Kidney capillary endothelial cell (primary cell): ENCODE measurements around the gene PRSS35.
A peak's percentile ranks its signal among the peaks of the same experiment; 100 is the strongest.
"Not testable (repeated sequence)": the region's sequence is repeated elsewhere in the genome, so short reads cannot be mapped to it uniquely, and the experiment has no call there.

Experiments
- DNase-seq: peaks from one replicate; pipeline ENCODE4 v3.0.0-alpha.2; 2018; ENCODE audit warnings: low spot score

Gene PRSS35, protein sequence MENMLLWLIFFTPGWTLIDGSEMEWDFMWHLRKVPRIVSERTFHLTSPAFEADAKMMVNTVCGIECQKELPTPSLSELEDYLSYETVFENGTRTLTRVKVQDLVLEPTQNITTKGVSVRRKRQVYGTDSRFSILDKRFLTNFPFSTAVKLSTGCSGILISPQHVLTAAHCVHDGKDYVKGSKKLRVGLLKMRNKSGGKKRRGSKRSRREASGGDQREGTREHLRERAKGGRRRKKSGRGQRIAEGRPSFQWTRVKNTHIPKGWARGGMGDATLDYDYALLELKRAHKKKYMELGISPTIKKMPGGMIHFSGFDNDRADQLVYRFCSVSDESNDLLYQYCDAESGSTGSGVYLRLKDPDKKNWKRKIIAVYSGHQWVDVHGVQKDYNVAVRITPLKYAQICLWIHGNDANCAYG

DNA sequence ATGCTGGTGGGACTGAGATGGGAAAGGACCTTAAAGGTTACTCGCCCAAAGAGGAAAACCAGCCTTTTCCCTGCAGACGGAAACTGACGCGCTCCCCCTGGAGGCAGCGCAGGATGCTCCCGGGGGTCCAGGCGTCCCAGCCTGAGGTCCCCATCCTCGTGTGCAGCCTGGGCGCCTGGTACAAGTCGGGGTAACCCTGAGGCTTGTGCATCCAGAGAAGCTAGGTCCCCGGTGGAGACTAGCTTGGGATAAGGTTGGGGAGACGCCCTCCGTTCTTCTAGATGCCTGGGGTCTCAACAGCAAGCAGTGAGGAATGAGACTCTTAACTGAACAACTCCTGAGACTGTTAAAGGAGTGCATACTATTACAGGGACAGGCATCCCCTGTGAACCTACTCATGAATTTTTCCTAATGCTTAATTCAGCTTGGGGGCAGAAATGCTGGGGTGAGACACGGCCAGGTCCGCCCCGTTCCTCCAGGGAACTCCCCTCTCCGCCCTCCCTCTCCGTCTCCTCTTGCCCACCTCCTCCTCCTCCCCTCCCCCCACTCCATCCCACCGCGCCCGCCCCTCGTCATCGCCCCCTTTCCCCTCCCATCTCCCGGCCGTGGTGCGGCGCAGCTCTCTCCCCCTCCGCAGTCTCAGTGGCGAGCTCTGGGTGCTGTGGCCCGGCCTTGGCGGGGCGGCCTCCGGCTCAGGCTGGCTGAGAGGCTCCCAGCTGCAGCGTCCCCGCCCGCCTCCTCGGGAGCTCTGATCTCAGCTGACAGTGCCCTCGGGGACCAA, at the start of gene PRSS35:
Gene PRSS35, plus strand, starts transcription at position 634 of the 781 bp plus-strand sequence. CDS start 10,908 bp downstream, outside the sequence.
- DNase-seq = peak; percentile 38

DNA sequence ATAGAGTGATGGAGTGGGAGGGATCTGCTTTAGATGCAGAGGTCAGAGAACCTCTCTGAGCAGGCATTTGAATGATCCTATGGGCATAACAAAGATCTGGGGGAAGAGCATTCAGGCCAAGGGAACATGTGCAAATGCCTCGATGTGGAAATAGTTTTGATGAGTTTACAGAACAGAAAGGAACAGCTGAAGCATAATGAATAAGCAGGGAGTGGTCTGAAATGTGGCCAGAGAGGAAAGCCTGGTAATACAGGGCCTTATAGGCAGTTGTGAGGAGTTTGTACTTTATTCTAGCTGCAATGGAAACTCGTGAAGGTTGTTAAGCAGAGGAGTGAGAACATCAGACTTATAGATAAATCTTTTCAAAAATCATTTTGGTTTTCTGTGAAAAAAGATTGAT, 48.4 kb upstream of the PRSS35 start:
- no peak for DNase-seq

DNA sequence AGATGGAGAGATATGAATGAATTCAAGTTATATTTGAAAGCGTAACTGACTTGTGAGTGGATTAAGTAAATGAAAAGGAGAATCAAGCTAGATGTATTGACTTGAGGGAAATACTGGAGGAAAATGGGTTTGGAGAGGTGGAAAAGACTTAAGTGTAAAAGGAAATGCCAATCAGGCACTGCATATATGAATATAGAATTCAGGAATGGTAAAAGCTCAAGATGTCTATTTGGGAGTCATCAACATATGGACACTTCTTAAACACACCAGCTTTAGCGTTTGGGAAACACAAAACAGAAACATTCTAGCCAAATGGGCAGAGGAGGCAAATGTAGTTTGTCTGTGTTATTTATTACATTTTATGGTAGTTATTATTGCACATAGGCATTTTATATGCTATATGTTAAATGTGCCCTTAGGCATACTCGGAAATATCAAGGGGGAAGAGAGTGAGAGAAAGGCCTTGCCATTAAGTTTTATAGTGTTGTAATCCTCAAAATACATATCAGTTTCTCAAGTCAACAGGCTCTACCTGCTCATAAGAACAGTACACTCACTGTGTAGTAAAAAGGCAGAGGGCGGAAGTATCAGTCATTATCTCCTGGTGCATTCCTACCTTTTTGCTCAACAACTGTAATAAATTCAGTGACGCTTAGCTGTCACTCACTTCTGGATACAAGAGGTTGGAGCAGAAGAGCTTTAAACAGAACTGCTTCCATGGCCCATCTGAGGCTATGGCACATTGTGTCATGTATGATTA, 47.8 kb upstream of the PRSS35 start:
- DNase-seq = no peak

DNA sequence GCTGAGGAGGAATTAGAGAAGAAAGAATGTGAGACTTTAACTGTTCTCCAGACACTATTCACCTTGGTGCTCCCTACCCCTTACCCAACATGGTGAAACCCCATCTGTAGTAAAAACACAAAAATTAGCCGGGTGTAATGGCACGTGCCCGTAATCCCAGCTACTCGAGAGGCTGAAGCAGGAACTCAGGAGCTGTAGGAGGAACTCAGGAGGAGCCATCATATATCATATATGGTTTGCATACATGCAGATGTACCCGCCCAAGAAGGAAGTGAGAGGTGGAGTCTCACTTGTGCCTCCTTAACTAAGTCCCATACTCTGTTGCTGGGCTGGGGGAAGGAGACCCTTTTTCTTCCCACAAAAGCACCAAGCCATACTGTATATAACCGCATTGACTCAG, 46.0 kb upstream of the PRSS35 start:
- DNase-seq = no peak

DNA sequence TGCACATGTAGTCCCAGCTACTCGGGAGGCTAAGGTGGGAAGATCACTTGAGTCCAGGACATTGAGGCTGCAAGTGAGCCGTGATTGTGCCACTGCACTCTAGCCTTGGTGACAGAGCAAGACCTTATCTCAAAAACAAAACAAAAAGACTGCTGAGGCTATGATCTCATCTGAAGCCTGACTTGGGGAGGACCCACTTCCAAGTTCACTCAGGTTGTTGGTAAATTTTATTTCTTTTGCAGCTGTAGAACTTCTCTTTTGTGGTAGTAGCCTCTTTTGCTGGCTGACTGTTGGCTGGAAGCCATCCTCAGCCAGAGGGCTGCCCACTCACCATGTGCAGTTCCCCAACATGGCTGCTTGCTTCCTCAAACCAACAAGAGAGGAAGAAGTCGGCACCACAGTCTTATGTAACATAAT, 44.7 kb upstream of the PRSS35 start:
- DNase-seq = no peak

DNA sequence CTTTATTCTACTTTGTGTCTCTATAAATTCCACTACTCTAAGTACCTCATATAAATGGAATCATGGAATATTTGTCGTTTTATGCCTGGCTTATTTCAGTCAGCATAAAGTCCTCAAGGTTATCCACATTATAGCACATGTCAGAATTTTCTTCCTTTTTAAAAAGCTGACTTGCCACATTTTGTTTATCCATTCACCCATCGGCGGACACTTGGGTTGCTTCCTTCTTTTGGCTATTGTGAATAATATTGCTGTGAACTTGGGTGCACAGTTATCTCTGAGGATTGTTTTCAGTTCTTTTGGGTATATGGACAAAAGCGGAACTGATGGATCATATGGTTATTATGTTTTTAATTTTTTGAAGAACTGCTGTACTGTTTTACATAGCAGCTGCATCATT, 42.3 kb upstream of the PRSS35 start:
- DNase-seq = no peak

DNA sequence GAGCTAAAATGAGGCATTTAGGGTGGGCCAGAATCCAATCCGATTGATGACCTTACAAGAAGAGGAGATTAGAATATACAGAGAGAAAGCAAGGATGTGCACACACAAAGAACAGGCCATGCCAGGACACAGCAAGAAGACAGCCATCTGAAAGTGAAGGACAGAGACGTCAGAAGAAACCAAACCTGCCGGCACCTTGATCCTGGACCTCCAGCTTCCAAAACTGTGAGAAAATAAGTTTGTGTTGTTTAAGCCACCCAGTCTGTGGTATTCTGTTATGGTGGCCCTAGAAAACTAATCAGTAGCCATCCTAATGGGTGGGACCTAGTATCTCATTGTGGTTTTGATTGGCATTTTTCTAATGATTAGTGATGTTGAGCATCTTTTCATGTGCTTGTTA, 41.7 kb upstream of the PRSS35 start:
- no peak for DNase-seq

DNA sequence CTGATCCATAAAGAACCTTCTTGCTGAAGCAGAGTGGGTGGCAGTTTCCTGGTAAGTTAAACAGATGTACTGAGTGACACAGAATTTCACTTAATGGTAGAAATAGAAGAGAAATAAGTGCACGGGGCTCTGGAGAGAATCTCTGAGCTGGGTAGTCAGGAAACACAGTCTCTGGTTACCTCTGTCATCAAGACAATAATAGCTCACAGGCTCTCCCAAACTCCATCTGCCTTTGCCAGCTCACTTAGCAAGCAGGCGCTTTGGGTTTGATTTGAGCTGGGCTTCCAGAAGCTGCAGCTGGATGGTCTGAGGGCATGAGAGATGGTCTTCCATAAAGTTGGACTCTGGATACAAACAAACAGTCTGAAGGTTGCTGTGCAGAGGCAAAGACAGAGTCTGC, 39.6 kb upstream of the PRSS35 start:
- DNase-seq = no peak

DNA sequence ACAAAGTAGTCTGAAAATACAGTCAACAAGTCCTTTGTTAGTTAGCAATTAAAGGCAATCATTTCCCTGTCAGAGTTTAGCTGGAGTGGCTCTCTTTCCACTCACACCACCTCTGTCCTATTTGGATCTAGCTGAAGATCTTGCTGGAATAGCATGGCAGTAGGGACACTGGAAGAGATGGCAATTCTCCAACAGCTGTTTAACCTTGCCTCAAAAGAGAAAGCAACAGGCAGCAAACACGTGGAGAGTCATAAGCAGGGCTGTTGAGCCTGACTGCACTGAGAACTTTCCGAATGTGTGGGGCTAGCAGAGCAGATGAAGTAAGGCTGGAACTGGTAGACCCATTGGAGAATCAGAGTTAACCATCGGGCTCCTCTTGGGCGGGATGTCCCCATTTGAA, 38.0 kb upstream of the PRSS35 start:
- DNase-seq = no peak

DNA sequence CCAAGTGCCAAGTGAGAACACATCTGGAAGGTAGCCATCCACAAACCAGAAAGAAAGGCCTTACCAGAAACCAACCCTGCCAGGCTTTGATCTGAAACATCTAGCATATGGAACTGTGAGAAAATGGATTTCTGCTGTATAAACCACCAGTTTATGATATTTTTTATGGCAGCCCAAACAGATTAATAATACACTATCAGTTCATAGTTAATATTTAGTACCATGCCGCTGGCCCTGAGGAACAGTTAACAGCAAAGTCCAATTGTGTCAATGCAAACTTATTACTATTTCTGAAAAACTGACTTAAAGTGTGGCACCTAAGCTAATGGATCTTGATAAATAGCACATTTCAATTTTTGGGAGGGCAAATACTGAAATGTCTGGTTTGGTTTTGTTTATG, 35.4 kb upstream of the PRSS35 start:
- DNase-seq = no peak

DNA sequence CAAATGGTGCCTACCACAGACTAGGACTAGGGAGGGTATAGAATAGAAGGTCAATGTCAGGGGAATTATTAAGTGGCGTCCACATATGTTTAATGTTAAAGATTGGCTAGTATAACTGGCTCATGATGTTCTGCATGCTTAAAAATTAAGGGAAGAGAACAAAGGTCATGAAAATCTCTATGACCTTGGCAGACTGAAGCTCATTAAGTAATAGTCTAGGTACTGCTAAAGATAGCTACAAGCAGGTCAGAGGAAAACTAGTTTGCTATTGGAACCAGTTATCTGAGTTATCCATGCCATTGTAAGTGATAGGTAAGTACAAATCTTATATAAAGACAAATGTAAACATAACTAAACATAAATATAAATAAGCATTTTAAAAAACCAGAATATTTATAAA, 32.9 kb upstream of the PRSS35 start:
- DNase-seq = no peak

DNA sequence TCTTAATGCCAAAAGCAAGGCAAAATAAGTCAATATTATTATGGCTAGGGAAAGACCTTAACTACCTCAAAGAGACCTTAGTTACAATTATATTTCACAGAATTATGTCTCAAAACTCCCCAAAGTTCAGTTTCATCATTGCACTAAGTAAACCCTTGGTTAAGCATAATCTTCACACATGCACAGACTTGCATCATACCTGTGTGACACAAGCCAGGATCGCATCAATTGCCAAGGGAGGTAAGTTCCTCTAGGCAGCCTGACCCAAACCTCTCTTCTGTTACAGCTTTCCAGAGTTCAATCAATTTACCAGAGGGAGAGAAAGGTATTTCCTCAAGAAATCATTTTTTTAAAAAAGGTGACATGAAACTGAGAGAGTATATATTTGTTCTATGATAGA, 31.9 kb upstream of the PRSS35 start:
- no peak for DNase-seq

DNA sequence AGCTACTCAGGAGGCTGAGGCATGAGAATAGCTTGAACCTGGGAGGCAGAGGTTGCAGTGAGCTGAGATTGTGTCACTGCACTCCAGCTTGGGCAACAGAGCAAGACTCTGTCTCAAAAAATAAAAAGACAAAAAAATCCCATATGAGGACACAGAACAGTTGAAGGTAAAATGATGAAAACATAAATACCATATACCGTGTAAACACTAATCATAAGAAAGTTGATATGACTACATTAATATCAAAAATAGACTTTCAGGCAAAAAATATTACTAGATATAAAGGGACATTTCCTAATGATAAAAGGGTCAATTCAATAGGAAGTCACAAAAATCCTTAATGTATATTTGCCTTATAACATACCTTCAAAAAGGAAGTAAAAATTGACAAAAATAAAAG, 30.4 kb upstream of the PRSS35 start:
- DNase-seq = not testable (repeated sequence)

DNA sequence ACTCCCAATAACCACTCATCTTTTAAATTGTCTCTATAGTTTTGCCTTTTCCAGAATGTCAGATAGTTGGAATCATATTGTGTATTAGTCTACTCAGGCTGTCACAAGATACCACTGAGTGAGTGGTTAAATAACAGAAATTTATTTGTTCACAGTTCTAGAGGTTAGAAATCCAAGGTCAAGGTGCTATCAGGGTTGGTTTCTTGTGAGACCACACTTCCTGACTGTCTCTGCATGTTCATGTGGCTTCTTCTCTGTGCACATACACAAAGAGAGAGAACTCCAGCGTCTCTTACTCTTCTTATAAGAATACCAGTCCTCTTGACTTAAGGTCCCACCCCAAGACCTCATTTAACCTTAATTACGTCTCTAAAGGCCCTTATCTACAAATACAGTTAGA, 23.9 kb upstream of the PRSS35 start:
- DNase-seq = no peak

DNA sequence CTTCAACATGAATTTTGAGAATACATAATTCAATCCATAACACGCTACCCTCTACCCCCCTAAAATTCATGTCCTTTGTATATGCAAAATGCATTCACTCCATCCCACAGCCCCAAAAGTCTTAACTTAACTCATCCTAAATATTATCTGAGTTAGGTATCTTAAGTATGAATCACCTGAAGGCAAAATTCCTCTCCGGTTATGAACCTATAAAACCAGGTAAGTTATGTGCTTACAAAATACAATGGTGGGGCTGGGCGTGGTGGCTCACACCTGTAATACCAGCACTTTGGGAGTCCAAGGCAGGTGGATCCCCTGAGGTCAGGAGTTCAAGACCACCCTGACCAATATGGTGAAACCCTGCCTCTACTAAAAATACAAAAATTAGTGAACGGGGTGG, 23.5 kb upstream of the PRSS35 start:
- no peak for DNase-seq

DNA sequence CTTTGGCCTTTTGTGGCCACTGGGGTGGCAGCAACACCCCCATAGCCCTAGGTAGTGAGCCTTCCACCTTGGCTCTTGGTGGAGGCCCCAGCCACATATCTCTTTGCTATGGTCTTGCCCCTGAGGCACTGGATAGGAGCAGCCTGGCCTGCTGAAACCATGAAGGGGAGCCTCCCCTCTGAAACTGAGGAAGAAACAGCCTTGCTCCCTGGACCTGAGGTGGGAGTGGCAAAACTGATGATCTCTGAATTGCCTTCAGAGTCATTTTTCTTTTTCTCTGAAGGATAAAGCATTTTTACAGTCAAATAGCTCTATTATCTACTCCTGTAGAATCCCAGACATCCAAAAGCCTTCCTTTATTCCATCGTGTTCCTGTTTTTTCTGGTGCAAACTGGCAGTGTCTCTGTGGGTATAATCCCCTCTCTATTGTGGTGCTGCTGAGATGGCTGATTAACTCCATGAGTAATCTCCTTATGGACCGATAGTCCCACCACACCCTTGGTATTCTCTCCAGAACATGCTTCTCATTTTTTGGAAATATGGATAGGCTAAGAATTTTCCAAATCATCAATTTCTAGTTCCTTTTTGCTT, 22.0 kb upstream of the PRSS35 start:
- no peak for DNase-seq

DNA sequence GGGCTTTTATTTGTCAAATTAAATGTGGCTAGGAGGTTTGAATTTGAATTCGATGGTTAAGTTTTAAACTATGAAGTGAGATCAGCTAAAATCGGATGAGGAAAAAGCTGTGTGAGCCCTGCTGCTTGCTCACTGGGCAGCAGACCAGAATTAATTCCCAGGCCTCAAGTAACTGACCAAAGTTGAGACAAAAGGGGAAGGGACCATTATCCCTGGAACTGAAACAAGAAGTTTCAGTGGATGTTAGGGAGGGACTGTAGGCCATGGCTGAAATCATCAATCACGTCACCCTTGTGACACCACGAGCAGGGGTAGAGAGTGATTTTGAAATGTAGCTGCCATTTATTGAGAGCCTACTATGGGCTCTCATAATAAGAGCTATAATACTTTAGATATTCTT, 7.0 kb upstream of the PRSS35 start:
- no peak for DNase-seq

DNA sequence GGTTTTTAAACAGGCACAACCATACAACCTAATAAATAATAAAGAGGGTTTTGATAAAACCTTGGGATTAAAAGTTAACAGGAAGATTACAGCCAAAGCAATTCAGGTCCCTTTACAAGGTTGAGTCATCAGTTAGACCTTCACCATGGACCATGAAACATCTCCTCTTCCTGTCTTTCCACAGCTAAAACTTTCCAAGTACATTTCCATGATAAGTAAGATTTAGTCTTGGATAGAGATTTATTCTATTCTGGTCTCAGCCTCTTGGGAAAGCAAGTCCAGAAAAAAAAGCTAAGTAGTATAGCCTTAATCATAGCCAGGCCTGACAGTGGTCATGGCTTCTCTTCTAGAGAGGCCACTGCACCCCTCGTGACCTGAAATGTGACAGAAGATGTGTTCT, 2.9 kb upstream of the PRSS35 start:
- no peak for DNase-seq

DNA sequence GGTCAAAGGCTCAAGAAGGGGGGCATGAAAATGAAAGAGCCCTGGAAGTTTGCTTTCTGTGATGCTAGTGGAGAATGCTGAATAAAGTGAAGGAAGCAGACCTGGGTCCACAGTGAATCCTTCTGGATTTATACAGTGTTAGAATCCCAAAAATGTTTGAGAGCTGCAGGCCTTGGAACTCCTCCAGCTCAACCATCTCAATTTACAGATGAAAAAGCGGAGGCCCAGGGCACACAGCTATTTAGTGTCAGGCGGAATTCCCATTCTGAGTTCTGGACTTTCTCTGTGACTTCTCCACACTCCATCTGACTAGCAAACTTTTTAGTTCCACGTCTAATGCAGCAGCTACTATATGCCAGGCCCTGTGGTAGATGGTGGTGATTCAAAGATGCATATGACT, 1.5 kb upstream of the PRSS35 start:
- DNase-seq = no peak

DNA sequence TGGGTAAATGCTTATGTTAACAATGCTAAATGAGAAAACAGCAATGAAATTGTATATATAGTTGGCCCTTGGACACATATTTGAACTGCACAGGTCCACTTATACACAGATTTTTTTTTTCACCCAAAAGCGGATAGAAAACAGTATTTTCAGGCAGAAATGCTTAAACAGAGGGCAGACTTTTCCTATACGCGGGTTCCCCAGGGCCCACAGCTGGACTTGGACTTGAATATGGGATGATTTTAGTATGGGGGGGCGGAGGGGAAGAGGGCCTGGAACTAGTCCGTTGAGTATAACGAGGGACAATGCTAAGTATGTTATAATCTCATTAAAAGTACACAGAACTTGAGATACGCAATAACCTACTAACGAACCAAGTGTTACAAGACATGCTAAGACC, 1.1 kb upstream of the PRSS35 start:
- DNase-seq = no peak

DNA sequence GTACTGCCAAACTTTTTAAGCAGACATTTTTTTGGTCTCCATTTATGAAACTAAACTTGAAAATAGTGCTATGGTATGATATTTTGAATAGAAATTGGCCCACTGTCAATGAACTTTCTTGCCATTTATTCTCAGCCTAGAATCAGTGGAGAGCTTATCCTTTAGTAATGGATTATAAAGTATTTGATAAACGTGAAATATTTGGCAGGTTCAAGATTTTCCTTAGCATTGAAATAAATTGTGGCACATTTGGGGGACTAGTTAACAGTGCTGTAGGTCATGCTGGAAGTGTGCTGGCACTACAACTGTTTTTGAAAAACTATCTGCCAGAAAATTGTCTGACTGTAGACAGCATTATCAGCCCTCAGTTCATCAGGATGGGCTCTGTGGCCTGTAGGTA, 2.1 kb downstream of the PRSS35 start:
- no peak for DNase-seq

DNA sequence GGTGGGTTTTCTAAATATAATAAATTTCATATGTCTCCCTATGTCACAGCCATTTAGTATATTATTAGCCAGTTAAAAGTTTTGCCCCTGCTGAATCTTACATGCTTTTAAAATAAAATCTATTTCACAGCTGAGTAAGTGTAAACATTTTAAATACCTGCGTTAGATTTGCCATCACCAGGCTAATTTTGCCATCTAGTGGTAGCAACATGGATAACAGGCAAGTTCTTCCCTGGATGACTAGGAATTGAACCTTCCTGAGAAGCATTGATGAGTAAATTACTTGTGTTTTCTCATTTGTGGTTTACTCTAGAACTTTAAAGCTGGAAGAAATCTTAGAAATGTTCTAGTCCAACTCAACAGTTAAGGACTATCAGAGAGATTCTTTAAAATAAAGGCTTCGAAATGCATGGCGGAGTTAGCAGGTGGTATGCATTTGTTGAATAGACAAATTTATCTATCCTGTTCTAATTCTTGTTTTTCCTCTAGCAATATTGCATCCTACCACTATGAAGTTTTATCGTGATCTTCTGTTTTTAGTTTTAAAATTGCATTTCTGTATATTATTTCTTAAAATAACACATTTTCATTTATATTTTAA, 2.6 kb downstream of the PRSS35 start:
- DNase-seq = peak; percentile 44
